ENCODE measurements around the gene SLC16A6.

DNA sequence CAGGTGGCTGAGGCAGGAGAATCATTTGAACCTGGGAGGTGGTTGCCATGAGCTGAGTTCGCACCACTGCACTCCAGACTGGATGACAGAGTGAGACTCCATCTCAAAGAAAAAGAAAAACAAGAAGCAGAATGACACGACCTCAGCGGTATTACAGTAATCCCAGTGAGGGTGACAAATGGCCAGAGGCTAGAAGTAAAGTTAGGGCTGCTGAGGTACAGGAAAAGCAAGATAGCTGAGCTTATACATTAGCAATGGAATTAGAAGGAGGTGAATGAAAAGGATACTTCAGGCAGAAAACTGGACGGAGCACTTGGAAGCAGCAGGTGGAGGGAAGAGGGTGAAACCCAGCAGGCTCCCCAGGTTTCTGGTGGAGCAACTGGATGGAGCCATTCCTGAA, 69.1 kb downstream of the SLC16A6 start:
- TF ChIP-seq, protein P1, sequence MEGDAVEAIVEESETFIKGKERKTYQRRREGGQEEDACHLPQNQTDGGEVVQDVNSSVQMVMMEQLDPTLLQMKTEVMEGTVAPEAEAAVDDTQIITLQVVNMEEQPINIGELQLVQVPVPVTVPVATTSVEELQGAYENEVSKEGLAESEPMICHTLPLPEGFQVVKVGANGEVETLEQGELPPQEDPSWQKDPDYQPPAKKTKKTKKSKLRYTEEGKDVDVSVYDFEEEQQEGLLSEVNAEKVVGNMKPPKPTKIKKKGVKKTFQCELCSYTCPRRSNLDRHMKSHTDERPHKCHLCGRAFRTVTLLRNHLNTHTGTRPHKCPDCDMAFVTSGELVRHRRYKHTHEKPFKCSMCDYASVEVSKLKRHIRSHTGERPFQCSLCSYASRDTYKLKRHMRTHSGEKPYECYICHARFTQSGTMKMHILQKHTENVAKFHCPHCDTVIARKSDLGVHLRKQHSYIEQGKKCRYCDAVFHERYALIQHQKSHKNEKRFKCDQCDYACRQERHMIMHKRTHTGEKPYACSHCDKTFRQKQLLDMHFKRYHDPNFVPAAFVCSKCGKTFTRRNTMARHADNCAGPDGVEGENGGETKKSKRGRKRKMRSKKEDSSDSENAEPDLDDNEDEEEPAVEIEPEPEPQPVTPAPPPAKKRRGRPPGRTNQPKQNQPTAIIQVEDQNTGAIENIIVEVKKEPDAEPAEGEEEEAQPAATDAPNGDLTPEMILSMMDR (IDR thresholded peaks at IDR 0.05 in 4 of 5, conservative IDR thresholded peaks at IDR 0.05 in 1 of 5) = no peak
- TF ChIP-seq POLR2A (IDR thresholded peaks at IDR 0.05) = no peak

Measured in gastrocnemius medialis (tissue), 4 donors.